K562 (cell line): Measurements from ENCODE around the gene CHRNA3. TPM values are rescaled to one million over a fixed set of nuclear protein-coding genes. Genes with fewer than 3 reads are reported as not detected.

ENCODE experiments used
- ATAC-seq: fragments of 200-7000 bp; cut with Tn5 transposase; 3 replicates; pipeline ENCODE4 v1.9.1; 2020; ENCODE audit warnings: moderate library complexity
- BruUV-seq: library from RNA; stranded (reverse); fragments of 400-500 nt; replicated peaks from 2 replicates; lab custom pipeline; 2021; lab: Mats Ljungman, UMichigan
- CTCF ChIA-PET: fragments of 300-600 bp; formaldehyde crosslinking; extraction: SDS; loops from one replicate; lab custom pipeline; 2021; ENCODE audit warnings: low intra/inter-chr PET ratio; lab: Yijun Ruan, JAX
- POLR2A ChIA-PET: fragments of 300-600, 350-650 bp; sonication (Branson Sonifier 250); formaldehyde crosslinking; extraction: SDS; loops from one replicate; lab custom pipeline; 2021; ENCODE audit warnings: antibody characterized with exemption, inconsistent platforms; lab: Yijun Ruan, JAX
- DNase-seq, 4 experiments: peaks; one replicate each; pipeline versions ENCODE4 v3.0.0 to v3.0.0-alpha.2; 2011 to 2018; ENCODE audit warnings: low spot score in 3 of 4, mixed read lengths in 3 of 4; ENCODE audit errors: extremely low read depth in 1 of 4
- FAIRE-seq: peaks from 2 replicates; lab custom pipeline; 2011; peaks lifted over from hg19 to GRCh38; lab: Jason Lieb, UNC
- H2AFZ ChIP-seq: 2 replicates; pipeline ENCODE4 v1.6.0; 2011; ENCODE audit warnings: low read depth, low read length, control low read depth, inconsistent platforms
- H3K27ac ChIP-seq: fragments of 200-600 bp; 3 replicates; pipeline ENCODE4 v1.8.0; 2011; ENCODE audit warnings: low read depth, mild to moderate bottlenecking, control low read depth, inconsistent platforms, low read length, moderate library complexity, mixed read lengths; ENCODE audit errors: extremely low read depth
- H3K27me3 ChIP-seq, 2 experiments: fragments of 300-600 bp in 1 of 2; 2 replicates in 1 of 2; 3 replicates in 1 of 2; pipeline versions ENCODE4 v1.6.0 to v1.8.0; 2011; ENCODE audit warnings: inconsistent platforms in 2 of 2, low read length in 2 of 2, mild to moderate bottlenecking in 1 of 2, mixed read lengths in 1 of 2, moderate library complexity in 1 of 2; ENCODE audit not compliant: control insufficient read depth in 2 of 2, insufficient read depth in 2 of 2
- H3K36me3 ChIP-seq: fragments of 300-600 bp; 3 replicates; pipeline ENCODE4 v1.8.0; 2011; ENCODE audit warnings: mild to moderate bottlenecking, low read length, inconsistent platforms; ENCODE audit not compliant: control insufficient read depth, insufficient read depth
- H3K4me1 ChIP-seq, 2 experiments: fragments of 200-600 bp in 1 of 2; replicated peaks in 1 of 2; 2 replicates in 1 of 2; 3 replicates in 1 of 2; pipeline versions ENCODE4 v1.5.1 to v1.8.0; 2011; ENCODE audit warnings: inconsistent platforms in 2 of 2, low read length in 2 of 2, mild to moderate bottlenecking in 1 of 2, mixed read lengths in 1 of 2, moderate library complexity in 1 of 2; ENCODE audit not compliant: control insufficient read depth in 2 of 2, insufficient read depth in 2 of 2
- H3K4me2 ChIP-seq: 2 replicates; pipeline ENCODE4 v1.6.1; 2011; ENCODE audit warnings: low read length, control low read depth, inconsistent platforms, mixed read lengths; ENCODE audit not compliant: insufficient read depth
- H3K4me3 ChIP-seq: fragments of 200-600 bp; sonication (generic), shearing (Covaris generic); 2 replicates; pipeline ENCODE4 v1.5.1; 2016; ENCODE audit warnings: control low read depth, inconsistent platforms
- H3K79me2 ChIP-seq: fragments of 200-600 bp; 3 replicates; pipeline ENCODE4 v1.8.0; 2011; ENCODE audit warnings: low read length, inconsistent platforms; ENCODE audit not compliant: control insufficient read depth, insufficient read depth
- H3K9ac ChIP-seq, 2 experiments: 2 replicates each; pipeline versions ENCODE4 v1.6.0 to v1.6.1; 2011; ENCODE audit warnings: low read depth in 2 of 2, low read length in 2 of 2, control low read depth in 1 of 2, inconsistent platforms in 1 of 2, mild to moderate bottlenecking in 1 of 2, mixed read lengths in 1 of 2; ENCODE audit not compliant: insufficient read depth in 1 of 2
- H3K9me1 ChIP-seq: one replicate; pipeline ENCODE4 v1.6.0; 2011; ENCODE audit warnings: inconsistent platforms, mild to moderate bottlenecking, low read length, moderate library complexity; ENCODE audit not compliant: control insufficient read depth, insufficient read depth
- H3K9me3 ChIP-seq: replicated peaks from 2 replicates; pipeline ENCODE4 v1.5.1; 2011; ENCODE audit warnings: low read depth, low read length, inconsistent platforms; ENCODE audit not compliant: control insufficient read depth, insufficient read depth
- H4K20me1 ChIP-seq: replicated peaks from 2 replicates; pipeline ENCODE4 v1.6.1; 2011; ENCODE audit warnings: low read length, inconsistent platforms, mixed read lengths; ENCODE audit not compliant: control insufficient read depth, insufficient read depth
- EP400 ChIP-seq: fragments of 450-650 bp; IDR thresholded peaks from 2 replicates; pipeline ENCODE4 v1.6.1; 2017; ENCODE audit warnings: antibody characterized with exemption, mild to moderate bottlenecking, moderate library complexity
- STAG1 ChIP-seq: sonication (generic); formaldehyde crosslinking; IDR thresholded peaks from 2 replicates; pipeline ENCODE4 v1.5.0; 2020; ENCODE audit warnings: missing genetic modification reagents, borderline replicate concordance
- ZNF79 ChIP-seq: fragments of 250-450 bp; sonication (Bioruptor Pico); IDR thresholded peaks from 2 replicates; pipeline ENCODE4 v1.4.0; 2020; ENCODE audit warnings: low read depth, mild to moderate bottlenecking, moderate library complexity
- WGBS: fragments of 100-300 bp; shearing (Covaris generic); methylation state at CpG from one replicate; pipeline ENCODE4 v1.1.6; 2016; ENCODE audit warnings: low coverage, mixed read lengths; ENCODE audit not compliant: insufficient coverage; ENCODE audit errors: missing lambda C conversion rate; 5-methylcytosine and 5-hydroxymethylcytosine counted together
- in situ Hi-C: fragments of 300-500 bp; cut with MboI; formaldehyde crosslinking; loops from 4 replicates; pipeline ENCODE4 v1.15.0; 2018; ENCODE audit warnings: inconsistent platforms, mixed read lengths
- intact Hi-C: fragments of 100-400 bp; cut with micrococcal nuclease; formaldehyde crosslinking; loops from 2 replicates; pipeline ENCODE4 v1.14.2; 2022
- polyA plus RNA-seq, 8 experiments: library from polyadenylated mRNA; depleted of rRNA in 4 of 8; stranded (reverse) in 5 of 8; unstranded in 3 of 8; fragments of >200 nt; fragmentation: Nextera tagmentation in 2 of 8; fragmentation: Illumina TruSeq in 1 of 8; extraction: Ambion mirVana in 2 of 8; extraction: Trizol in 1 of 8; gene quantifications; 2 replicates each; pipeline versions ENCODE4 v1.2.1 to v1.2.3, GENCODE V29; 2011 to 2014; ENCODE audit warnings: inconsistent platforms in 1 of 8, missing spikeins in 1 of 8
- total RNA-seq, 7 experiments: library from RNA; depleted of rRNA in 6 of 7; stranded (reverse); fragments of >200 nt in 6 of 7; fragmentation: Illumina TruSeq in 2 of 7; extraction: Trizol in 2 of 7; gene quantifications; 2 replicates each; pipeline versions ENCODE4 v1.2.1 to v1.2.3, GENCODE V29; 2011 to 2021; ENCODE audit warnings: low replicate concordance in 1 of 7
- TF ChIP-seq, protein P1 (sequence below), 2 experiments: fragments of 450-650 bp in 1 of 2; sonication (generic) in 1 of 2; formaldehyde crosslinking in 1 of 2; IDR thresholded peaks in 1 of 2; conservative IDR thresholded peaks in 1 of 2; 2 replicates each; pipeline versions ENCODE4 v1.6.1 to v1.8.1; 2016 to 2023; ENCODE audit warnings: mild to moderate bottlenecking in 2 of 2, moderate library complexity in 2 of 2, inconsistent platforms in 1 of 2, missing genetic modification reagents in 1 of 2

CHRNA3 gene
- total and polyA plus RNA-seq, 9 of the 15 experiments (the other 6 are each of a cell fraction or from before 2014, with no cell fraction given) = 0.01 TPM; not detected in 8

DNA sequence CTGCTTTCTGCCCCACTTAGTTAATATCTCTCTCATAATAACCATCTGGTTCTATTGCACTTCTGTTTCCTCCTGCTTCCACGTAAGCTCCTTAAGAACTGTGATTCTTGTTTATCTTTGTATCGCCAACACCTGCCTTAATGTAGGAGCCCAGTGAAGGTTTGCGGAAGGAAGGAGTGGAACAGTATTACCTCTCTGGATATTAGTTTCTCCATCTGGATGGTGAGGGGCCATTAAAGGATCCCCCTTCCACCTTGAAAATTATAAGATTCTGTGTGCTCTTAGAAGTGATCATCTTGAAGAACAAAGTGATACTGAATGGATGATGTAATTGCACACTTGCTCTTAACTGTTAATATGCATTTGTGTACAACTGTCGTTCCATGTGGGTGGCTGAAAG lies 53.3 kb downstream of the CHRNA3 start:
- TF ChIP-seq STAG1 (no peak), EP400 (0 out of 2 replicates have a peak, but pooled peaks have one; percentile 22), ZNF79 (CRISPR knock-in tag) (no peak)
- TF ChIP-seq, protein P1, sequence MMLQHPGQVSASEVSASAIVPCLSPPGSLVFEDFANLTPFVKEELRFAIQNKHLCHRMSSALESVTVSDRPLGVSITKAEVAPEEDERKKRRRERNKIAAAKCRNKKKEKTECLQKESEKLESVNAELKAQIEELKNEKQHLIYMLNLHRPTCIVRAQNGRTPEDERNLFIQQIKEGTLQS (IDR thresholded peaks at IDR 0.05) = 0 out of 2 replicates have a peak, but pooled peaks have one; percentile 49
- TF ChIP-seq, protein P1 (CRISPR knock-in tag; conservative IDR thresholded peaks at IDR 0.05) = no peak
- in situ Hi-C loops (no loop called here), intact Hi-C loops (no loop called here)
- CTCF ChIA-PET = no interaction called here
- H3K9ac ChIP-seq = no peak overlapping the region
- no TSS peak for BruUV-seq
- H3K27me3 ChIP-seq = no peaks in the 10 kb centered on the region
- ATAC-seq (no peak), DNase-seq (no peak), FAIRE-seq (no peak)
- H3K9me3 ChIP-seq = no peaks in the 10 kb centered on the region
- WGBS = 56% methylated on average over 4 of the region's 4 CpGs
- peaks cover 4% of the 10 kb centered on the region; the same call in 2 of the 3 replicates for H3K79me2 ChIP-seq
- no peaks in the 10 kb centered on the region for H3K9me1 ChIP-seq
- H3K27ac ChIP-seq = no peak overlapping the region
- H2AFZ ChIP-seq = peak overlapping the region; percentile 17; the same call in 1 of the 2 replicates
- POLR2A ChIA-PET = interaction anchor here (3.1 to 5.4 kb wide), 2 partner anchors 9 to 18 kb away, joined by 17 to 62 read pairs; no protein-coding TSS in a partner anchor
- H3K4me2 ChIP-seq = no peak overlapping the region
- H3K4me3 ChIP-seq = no peak overlapping the region
- no peaks in the 10 kb centered on the region for H3K36me3 ChIP-seq
- peaks cover 8 to 22% of the 10 kb centered on the region in 2 experiments; a peak in 4 of 5 replicates for H3K4me1 ChIP-seq
- no peaks in the 10 kb centered on the region; the same call in 1 of the 2 replicates for H4K20me1 ChIP-seq
